ENCODE measurements around the gene SIPA1L3.
A peak's percentile ranks its signal among the peaks of the same experiment; 100 is the strongest.

SIPA1L3 gene

DNA sequence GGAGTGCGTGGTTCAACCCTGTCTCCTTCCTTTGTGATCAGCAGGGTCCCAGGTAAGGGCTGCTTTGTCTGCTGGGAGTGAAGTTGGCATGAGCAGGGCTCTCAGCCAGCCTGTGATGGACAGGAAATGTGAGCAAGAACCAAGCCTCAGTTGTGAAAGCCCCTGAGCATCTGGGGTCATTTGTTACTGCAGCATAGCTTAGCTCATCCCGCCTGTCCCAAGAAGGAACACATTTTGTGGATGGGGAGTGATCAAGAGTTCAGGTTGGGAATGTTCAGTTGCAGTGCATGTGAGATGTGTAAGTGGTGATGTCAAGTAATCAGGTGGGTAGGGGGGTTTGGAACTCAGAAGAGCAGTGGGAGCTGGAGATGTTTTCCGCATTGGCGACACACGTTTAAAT, 164.6 kb downstream of the SIPA1L3 start:
- DNase-seq, result no peak

DNA sequence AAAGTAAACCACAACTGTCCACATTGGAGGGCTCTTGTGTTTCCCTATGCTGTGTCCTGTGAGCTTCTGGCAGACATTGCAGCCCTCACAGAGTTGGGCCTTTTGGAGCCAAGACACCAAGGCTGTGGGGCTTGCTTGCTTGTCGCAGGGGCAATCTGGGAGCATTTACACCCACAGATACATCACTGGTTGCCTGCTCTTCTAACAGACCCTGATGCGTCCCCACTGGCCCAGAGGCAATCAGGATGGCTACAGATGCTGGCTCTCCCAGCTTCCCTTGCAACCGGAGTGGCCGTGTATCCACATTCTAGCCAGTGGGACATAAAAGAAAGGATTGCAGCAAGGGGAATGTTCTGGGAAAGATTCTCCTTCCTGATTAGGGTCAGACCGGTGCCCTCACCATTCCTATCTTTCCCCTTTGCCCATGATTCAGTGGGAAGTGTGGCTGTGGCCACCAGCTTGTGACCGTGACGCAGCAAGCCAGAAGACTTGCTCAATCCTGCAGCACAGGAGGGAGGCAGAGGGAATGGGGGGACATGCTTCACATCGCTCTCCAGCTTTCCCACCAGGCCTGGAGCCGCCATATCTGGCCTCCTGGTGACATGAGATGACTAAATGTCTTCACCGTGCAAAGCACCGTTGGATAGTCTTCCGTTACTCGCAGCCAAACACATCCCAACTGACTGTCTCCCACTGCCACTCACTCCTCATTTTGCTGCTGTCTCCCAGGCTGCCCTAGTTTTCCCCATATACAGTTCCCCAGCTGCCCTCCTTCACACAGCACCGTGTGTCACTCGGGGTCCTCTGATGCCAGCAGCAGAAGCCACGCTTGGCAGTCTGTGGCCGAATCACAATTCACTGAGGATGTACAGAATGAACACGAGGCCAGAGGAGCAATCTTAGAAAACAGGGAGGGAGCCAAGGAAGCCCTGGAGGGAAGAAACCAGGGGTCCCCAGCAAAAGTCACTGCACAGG, 166.1 kb downstream of the SIPA1L3 start:
- no peak for DNase-seq

DNA sequence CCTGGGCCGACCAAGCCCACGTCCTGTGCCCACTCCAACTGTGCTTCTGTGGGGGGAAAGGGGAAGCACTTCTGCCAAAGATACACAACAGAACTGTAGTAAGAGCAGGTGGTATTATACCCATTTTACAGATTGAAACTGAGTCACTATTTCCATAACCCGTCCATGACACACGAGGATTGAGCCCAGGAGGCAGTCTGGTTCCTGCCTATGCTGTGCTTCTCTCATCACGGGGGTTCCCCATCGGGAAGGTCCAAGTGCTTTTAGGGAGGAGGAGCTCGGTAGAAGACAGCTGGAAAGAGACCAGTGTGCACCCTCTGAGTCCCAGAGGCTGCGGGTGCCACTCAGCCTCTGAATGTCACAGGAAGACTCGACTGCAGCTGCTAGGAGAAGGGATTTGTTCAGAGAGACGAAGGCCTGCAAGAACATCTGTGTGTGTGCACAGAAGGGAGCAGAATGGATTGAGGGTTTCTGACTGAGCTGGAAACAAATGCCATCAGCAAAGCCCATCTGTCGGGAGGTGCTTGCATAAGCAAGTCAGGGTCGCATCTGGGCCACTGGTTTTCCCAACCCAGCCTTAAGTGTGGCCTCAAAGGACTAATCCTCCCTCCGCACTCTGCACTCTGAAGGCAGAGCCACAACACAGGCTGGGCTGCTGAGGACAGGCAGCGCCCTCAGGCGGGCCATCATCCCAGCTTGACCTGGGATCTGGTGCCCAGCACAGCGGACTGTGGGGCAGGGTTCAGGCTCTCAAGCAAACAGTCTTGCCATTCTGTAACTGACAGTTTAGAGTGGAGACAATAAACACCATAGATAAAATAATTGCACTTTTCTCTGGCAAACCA, 167.1 kb downstream of the SIPA1L3 start:
- DNase-seq, result no peak

DNA sequence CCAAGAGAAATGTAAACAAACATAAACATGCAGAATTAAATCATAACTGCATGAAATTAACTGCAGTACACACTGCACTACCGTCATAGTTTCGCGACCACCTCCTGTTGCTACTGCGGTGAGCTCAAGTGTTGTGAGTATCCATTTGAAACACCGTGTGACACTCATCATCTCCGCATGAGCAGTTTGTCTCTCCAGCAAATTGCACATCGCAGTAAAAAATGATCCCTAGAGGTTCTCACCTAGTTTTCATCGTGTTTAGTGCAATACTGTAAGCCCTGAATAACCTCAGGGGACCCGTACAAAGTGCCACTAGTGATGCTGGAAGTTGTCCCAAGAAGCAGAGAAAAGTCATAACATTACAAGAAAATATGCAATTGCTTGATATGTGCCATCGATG, 169.3 kb downstream of the SIPA1L3 start:
- no peak for DNase-seq

DNA sequence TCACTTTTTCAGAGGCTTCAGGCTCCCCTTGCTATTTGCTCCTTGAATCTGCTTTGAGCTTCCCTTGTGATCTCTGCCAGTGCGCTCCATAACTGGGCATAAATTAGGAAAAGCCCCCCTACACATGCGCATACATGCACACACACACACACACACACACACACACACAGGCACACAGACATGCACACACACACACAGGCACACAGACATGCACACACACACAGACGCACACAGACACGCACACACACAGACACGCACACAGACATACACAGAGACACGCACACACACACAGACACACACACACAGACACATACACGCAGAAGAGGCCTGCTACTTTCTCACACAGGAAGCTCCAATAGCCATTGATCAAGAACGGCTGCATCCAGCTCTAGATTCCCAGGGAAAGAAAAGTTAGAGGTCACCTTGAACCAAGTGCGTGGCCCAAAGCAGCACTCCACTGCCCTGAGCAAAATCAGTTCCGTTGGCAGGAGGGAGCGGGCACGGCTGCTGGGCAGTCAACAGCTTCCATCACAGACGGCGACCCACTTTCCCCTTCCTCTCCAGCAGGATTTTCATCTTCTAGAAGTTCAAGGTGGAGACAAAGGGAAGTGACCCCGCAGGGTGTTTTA, 171.4 kb downstream of the SIPA1L3 start:
- no peak for DNase-seq

DNA sequence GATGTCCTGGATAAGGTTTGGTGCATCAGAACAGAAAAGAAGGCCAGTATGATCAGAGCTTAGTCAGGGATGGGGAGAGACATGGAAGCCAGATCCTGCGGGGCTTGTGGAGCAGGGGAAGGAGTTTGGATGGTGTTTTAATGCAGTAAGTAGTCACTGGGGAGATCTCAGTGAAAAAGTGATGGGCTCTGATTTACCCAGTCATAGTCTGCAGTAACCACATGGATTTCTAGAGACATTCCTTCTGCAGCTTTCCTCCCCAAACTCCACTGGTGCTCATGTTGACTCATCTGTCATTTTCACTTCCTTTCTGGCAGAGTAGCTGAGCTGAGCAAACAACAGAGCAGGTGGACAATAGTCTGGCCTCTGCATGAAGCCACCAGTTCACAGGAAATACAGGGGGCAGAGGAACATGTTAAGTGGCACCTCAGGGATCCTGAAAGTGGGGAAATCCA, 172.9 kb downstream of the SIPA1L3 start:
- DNase-seq, result no peak

DNA sequence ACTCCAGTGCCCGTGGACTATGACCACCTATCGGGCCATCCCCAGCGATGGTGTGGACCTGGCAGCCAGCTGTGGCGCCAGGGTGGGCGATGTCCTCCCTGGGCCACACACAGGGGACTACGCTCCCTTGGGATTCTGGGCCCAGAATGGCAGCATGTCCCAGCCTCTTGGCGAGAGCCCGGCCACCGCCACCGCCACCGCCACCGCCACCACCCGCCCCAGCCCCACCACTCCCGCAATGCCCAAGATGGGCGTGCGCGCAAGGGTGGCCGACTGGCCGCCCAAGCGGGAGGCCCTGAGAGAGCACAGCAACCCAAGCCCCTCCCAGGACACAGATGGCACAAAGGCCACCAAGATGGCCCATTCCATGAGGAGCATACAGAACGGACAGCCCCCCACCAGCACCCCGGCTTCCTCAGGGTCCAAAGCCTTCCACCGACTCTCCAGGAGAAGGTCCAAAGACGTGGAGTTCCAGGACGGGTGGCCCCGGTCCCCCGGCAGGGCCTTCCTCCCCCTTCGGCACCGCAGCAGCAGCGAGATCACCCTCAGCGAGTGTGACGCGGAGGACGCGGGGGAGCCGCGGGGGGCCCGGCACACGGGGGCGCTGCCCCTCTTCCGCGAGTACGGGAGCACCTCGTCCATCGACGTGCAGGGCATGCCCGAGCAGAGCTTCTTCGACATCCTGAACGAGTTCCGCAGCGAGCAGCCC, 174.7 kb downstream of the SIPA1L3 start:
- no peak for DNase-seq

DNA sequence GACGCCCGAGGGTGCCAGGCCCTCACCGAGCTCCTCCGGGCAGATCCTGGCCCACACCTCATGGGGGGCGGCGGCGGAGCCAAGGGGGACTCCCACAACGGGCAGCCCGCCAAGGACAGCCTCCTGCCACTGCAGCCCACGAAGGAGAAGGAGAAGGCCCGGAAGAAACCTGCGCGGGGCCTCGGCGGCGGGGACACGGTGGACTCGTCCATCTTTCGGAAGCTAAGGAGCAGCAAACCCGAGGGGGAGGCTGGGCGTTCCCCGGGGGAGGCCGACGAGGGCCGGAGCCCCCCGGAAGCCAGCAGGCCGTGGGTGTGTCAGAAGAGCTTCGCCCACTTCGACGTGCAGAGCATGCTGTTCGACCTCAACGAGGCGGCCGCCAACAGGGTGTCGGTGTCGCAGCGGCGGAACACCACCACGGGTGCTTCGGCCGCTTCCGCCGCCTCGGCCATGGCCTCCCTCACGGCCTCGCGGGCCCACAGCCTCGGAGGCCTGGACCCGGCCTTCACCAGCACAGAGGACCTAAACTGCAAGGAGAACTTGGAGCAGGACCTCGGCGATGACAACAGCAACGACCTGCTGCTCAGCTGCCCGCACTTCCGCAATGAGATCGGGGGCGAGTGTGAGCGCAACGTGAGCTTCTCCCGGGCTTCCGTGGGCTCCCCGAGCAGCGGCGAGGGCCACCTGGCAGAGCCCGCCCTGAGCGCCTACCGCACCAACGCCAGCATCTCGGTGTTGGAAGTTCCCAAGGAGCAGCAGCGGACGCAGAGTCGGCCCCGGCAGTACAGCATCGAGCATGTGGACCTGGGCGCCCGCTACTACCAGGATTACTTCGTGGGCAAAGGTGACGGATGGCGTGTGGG, 175.5 kb downstream of the SIPA1L3 start:
- DNase-seq, result no peak

DNA sequence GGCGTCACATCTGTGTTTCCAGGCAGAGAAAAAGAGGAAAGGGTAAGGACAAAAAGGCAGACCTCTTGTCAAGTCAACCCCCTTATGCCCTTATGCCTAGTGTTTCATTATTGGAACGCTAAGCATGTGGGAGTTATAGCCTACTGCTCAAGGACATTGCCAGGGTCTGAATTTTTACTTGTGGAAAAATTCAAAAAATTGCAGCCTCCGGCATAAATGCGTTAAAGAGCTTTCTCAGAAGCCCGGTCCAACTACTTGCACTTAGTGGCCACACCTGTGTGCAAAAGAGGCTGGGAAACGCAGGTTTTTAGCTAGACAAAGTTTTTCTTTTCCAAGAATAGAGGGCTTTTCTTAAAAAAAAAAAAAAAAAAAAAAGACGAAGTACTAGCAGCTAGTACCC, 177.2 kb downstream of the SIPA1L3 start:
- no peak for DNase-seq

DNA sequence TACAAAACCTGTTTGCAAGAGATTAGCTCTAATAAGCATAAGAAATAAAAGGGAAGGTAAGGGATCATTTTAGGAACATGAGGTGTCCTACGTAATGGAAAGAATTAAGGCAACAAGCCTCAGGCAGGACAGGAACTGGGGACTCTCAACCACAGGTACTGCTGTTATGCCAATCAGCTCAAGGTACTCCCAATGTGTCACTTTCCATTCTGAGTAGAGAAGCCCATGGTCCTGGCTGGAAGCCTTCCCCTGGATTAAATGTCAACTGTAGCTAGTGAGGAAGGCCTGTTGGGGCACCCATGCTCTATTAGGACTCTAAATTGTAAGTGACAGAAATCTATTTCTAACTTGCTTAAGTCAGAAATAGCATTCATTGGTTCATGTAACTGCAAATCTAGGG, 182.4 kb downstream of the SIPA1L3 start:
- no peak for DNase-seq

DNA sequence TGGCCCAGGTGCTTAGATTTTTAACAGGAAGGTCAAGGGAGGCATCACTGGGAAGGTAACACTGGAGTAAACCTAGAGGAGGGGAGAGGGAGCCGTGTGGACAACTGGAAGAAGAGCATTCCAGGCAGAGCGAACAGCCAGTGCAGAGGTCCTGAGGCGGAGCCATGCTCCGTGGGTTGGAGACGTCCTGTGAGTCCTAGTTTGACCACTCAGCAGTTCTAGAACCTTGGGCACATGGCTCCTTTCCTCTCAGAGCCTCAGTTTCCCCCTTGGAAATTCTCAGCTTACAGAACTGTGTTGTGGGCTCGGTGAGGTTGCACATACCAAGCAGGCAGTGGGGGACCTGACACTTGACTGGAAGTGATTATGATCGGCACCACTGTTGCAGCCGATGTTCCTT, 186.1 kb downstream of the SIPA1L3 start:
- no peak for DNase-seq

DNA sequence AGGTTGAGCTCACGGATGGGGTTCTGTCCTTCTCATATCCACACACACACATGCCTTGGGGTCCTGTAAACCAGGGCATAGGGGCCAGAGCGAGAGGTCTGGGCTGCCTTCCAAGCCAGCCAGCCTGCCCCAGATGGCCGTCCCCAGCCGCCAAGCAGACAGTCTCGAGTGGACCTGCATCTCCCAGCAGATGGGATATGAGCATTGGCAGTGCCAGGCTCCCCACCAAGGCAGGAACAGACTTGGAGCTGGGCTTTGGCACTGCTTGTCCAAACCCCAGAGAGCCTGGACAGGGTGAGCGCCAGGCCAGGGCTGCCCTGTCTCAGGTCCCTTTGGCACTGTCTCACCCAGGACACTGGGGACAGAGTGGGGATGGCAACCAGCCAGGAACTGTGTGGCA, 186.6 kb downstream of the SIPA1L3 start:
- DNase-seq, result no peak

DNA sequence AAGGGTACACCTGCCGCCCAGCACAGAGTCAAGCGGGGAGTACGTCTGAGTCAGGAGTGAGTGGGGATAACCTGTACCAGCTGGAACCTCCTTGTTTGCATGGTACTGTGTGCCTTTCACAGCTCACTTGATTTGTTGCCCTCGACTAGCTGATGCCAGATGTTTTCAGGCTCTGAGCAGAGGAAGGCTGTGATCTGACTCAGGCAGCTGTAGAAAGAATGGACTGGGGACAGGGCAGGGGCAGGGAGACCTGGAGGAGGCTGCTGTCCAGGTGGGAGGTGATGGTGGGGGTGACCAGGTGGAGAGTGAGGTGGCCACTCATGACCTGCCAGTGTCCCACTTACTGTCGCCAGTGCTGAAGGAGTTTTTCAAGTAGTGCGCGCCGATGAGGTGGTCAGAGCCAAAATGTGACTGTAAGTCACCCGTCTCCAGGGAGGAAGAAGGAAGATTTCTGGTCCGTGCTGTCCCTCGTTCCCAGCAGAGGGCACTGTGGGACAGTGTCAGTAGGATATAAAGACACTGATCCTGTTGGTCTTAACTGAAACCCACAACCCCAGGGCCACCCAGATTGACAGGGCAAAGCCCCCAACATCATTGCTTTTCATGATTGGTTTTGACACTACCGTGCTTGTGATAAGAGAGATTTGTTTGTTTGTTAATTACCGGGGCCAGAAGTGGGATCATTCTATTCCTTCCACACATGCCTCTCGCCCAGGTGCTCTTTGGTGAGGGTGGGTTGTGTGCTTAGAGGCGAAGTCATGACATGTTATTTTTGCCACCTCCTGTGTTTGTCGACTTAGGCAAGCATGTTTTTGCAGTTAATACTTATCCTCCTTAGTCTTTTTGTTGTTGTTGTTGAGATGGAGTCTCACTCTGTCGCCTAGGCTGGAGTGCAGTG, 188.7 kb downstream of the SIPA1L3 start:
- DNase-seq, result peak; percentile 53

DNA sequence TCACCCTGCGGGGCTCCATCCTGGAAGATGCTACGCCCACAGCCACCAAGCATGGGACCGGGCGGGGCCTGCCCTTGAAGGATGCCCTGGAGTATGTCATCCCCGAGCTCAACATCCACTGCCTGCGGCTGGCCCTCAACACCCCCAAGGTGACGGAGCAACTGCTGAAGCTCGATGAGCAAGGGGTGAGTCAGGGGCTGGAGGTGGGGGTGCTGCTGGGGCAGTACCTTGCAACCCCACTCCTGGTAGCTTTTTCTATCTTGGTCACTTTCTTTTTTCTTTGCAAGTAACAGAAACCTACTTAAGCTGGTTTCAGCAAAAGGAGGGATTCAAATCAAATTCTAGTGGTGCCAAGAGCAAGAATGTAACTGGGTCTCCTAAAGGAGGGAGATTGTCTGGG, 193.0 kb downstream of the SIPA1L3 start:
- no peak for DNase-seq

DNA sequence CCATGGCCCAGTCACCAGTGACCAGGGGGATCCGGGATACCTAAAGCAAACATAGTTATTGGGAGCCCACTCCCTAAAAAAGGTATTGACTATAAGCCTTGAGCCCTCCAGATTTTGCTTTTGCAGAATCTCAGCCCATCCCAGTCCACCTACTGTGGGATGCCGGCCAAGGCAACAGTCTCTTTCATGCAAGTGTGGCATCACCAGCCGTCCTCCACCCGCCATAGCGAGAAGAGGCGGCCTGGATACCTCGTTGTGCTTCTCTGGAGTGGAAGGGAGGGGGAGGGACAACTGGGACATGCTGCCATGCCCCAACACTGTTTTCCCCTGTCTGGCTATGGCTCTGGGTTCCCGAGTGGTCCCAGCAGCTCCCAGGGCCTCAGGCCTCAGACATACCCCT, 193.6 kb downstream of the SIPA1L3 start:
- no peak for DNase-seq

DNA sequence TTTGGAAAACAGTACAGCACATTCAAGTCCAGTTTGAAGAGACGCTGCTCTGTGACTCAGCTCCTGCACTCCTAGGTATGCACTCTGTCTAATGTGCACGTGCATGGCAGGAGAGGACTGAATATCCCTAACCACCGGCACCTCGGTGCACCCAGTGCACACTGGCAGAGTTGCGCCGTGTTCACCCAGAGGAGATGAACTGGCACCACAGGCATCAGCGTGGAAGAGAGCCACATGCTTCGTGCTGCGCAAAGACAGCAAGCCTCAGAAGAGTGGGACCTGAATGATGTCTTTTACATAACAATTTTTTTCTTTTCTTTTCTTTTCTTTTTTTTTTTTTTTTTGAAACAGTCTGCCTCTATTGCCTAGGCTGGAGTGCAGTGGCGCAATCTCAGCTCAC, 194.7 kb downstream of the SIPA1L3 start:
- no peak for DNase-seq

DNA sequence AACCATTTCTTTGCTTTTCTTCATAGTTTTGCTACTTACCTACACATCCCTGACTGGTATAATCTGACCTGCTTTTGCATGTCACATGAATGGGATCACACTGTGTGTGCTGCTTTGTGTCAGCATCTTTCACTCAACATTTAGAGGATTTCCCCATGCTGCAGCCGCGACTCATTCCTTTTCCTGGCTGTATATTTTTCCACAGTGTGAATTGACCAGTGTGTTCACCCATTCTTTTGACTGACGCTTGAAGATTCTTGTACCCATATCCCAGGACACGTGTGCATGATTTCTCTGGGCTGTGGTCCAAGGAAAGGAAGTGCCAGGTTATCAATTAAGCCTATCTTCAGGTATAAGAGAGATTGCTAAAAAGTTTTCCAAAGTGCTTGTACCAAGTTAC, 198.6 kb downstream of the SIPA1L3 start:
- no peak for DNase-seq

DNA sequence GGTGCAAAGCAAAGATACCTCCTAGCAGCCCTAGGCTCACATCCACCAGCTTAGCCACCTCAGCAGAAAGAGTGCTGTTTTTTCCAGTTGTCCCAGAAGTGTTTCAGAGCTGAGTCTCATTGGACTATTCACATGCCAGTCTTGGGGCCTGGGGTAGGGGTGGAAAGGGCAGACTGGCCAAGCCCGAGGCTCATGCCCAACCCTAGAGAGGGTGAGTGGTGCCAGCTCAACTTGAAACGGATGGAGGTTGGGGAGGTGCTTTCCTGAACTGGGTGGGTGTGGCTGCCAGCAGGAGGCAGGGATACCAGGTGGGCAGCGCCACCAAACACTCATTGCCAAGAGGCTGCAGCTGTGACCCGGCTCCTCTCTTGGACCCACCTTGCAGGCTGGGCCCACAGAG, 200.1 kb downstream of the SIPA1L3 start:
- no peak for DNase-seq

DNA sequence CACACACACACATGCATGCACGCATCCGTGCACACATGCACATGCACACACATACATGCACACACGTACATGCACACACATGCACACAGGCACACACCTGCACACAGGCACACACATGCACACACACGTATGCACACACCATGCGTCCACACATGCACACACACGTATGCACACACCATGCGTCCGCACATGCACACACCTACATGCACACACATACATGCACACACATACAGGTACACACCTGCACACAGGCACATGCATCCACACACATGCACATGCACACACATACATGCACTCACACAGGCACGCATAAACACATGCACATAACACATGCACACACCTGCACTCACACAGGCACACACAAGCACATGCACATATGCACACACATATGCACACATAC, 204.9 kb downstream of the SIPA1L3 start:
- no peak for DNase-seq

DNA sequence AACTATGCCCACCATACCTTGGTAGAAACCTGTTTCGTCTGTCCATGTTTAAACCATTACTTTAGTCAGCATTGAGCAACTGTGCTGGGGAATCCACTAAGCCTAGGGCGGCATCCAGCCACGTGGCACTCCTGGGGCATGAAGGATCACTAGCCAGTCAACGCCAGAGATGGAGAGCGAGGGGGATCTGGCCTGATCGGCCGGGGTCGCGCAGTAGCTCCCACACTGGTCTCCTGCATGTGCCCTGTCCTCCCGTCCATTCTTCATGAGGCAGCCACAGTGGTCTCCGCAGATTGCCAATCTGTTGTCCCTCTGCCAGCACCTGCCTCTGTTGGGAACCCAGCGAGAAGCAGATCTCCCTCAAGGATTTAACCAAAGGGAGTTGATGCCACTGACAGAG, 207.6 kb downstream of the SIPA1L3 start:
- no peak for DNase-seq

Data from NCI-H1436 (cell line).